Measurements from ENCODE around the gene CCK.

DNA sequence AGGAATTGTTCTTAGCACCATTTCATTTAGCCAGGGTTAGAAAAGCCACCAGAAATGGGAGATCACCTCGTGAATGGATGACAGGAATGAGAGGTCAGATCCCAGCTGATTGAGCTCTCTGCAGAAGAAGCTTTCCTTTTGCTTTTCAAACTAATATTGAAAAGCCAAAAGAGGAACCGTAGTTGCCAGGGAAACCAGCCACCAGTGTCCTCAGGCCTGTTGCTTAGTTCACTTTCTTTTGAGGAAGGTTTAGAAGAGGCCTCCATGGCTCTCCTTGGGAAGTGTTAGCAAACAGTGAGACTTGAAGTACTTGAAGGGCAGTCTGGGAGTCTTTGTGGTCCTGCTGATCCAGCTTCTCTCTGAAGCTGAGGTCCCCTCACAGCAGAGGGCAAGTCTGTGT is 7.4 kb upstream of the CCK start:
- TF ChIP-seq, protein P1, sequence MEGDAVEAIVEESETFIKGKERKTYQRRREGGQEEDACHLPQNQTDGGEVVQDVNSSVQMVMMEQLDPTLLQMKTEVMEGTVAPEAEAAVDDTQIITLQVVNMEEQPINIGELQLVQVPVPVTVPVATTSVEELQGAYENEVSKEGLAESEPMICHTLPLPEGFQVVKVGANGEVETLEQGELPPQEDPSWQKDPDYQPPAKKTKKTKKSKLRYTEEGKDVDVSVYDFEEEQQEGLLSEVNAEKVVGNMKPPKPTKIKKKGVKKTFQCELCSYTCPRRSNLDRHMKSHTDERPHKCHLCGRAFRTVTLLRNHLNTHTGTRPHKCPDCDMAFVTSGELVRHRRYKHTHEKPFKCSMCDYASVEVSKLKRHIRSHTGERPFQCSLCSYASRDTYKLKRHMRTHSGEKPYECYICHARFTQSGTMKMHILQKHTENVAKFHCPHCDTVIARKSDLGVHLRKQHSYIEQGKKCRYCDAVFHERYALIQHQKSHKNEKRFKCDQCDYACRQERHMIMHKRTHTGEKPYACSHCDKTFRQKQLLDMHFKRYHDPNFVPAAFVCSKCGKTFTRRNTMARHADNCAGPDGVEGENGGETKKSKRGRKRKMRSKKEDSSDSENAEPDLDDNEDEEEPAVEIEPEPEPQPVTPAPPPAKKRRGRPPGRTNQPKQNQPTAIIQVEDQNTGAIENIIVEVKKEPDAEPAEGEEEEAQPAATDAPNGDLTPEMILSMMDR (IDR thresholded peaks at IDR 0.05) = no peak
- TF ChIP-seq POLR2AphosphoS5 (IDR thresholded peaks at IDR 0.05) = no peak

Data from stomach (tissue), 4 donors.